DND-41 (cell line): ENCODE measurements around the gene KCNIP4.

Experiments used
- EZH2 ChIP-seq: IDR thresholded peaks from 3 replicates; pipeline ENCODE4 v1.6.1; 2012; ENCODE audit warnings: borderline replicate concordance, low read depth, mild to moderate bottlenecking, moderate library complexity, low read length, inconsistent platforms; ENCODE audit not compliant: severe bottlenecking
- TF ChIP-seq, protein P1 (sequence below): IDR thresholded peaks from 2 replicates; pipeline ENCODE4 v1.5.1; 2012; ENCODE audit warnings: borderline replicate concordance, low read length, moderate library complexity, mild to moderate bottlenecking; ENCODE audit not compliant: poor library complexity, severe bottlenecking; ENCODE audit errors: extremely low read depth

DNA sequence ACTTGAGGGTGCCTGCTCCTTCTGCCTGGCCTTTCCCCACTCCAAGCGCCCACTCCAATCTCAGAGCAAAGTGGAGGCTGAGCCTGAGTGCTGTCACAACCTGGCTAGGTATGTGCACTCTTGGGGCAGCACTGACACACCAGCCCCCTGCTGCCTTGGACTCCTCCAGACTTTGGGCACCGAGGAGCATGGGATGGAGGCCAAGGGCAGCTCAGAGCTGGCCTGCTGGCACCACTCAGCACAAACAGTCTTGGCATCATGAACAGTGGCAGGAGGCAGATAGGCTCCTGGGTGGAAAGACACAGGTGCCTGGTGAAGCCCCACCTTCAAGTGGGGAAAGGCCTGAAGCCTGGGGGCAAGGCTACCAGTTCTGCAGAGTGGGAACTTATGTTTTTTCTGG, 91.8 kb downstream of the KCNIP4 start:
- TF ChIP-seq, protein P1, sequence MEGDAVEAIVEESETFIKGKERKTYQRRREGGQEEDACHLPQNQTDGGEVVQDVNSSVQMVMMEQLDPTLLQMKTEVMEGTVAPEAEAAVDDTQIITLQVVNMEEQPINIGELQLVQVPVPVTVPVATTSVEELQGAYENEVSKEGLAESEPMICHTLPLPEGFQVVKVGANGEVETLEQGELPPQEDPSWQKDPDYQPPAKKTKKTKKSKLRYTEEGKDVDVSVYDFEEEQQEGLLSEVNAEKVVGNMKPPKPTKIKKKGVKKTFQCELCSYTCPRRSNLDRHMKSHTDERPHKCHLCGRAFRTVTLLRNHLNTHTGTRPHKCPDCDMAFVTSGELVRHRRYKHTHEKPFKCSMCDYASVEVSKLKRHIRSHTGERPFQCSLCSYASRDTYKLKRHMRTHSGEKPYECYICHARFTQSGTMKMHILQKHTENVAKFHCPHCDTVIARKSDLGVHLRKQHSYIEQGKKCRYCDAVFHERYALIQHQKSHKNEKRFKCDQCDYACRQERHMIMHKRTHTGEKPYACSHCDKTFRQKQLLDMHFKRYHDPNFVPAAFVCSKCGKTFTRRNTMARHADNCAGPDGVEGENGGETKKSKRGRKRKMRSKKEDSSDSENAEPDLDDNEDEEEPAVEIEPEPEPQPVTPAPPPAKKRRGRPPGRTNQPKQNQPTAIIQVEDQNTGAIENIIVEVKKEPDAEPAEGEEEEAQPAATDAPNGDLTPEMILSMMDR = no peak
- no peak for TF ChIP-seq EZH2
